Fibroblast of lung (primary cell): ENCODE data around the gene CASP10. TPM values are rescaled to one million over a fixed set of nuclear protein-coding genes. Genes with fewer than 3 reads are reported as not detected.

Experiments
- DNase-seq, 2 donors: peaks; one replicate each; pipeline versions ENCODE4 v3.0.0 to v3.0.0-alpha.2; 2010; ENCODE audit warnings: low read depth in 2 of 2
- H2AFZ ChIP-seq: 2 replicates; pipeline ENCODE4 v1.5.1; 2012; ENCODE audit warnings: low read length, control low read depth, inconsistent platforms
- H3K27ac ChIP-seq: 2 replicates; pipeline ENCODE4 v1.5.1; 2011; ENCODE audit warnings: low read length, control low read depth; ENCODE audit not compliant: insufficient read depth
- H3K27me3 ChIP-seq: 2 replicates; pipeline ENCODE4 v1.5.1; 2011; ENCODE audit warnings: mild to moderate bottlenecking, low read length; ENCODE audit not compliant: control insufficient read depth, insufficient read depth
- H3K36me3 ChIP-seq: 2 replicates; pipeline ENCODE4 v1.5.1; 2011; ENCODE audit warnings: low read length; ENCODE audit not compliant: control insufficient read depth, insufficient read depth
- H3K4me1 ChIP-seq: 2 replicates; pipeline ENCODE4 v1.5.1; 2011; ENCODE audit warnings: low read length; ENCODE audit not compliant: control insufficient read depth, insufficient read depth; ENCODE audit errors: extremely low read depth
- H3K4me2 ChIP-seq: 2 replicates; pipeline ENCODE4 v1.5.1; 2011; ENCODE audit warnings: low read length, control low read depth; ENCODE audit not compliant: insufficient read depth; ENCODE audit errors: extremely low read depth
- H3K4me3 ChIP-seq, 4 experiments: fragments of 200-600 bp in 1 of 4; sonication (generic) in 1 of 4; replicated peaks in 1 of 4; 2 replicates each; pipeline ENCODE4 v1.5.1; 2011 to 2016; ENCODE audit warnings: low read length in 4 of 4, low read depth in 3 of 4, mild to moderate bottlenecking in 3 of 4, control low read depth in 2 of 4, inconsistent platforms in 1 of 4, mixed read lengths in 1 of 4; ENCODE audit not compliant: insufficient read depth in 1 of 4; ENCODE audit errors: control extremely low read depth in 1 of 4
- H3K79me2 ChIP-seq: 2 replicates; pipeline ENCODE4 v1.5.1; 2012; ENCODE audit warnings: mild to moderate bottlenecking, low read length, inconsistent platforms; ENCODE audit not compliant: control insufficient read depth, insufficient read depth
- H3K9ac ChIP-seq: 2 replicates; pipeline ENCODE4 v1.5.1; 2011; ENCODE audit warnings: mild to moderate bottlenecking, low read length, control low read depth; ENCODE audit not compliant: insufficient read depth
- H3K9me3 ChIP-seq: 2 replicates; pipeline ENCODE4 v1.5.1; 2012; ENCODE audit warnings: low read depth, low read length; ENCODE audit not compliant: control insufficient read depth, insufficient read depth
- H4K20me1 ChIP-seq: 2 replicates; pipeline ENCODE4 v1.5.1; 2011; ENCODE audit warnings: low read length; ENCODE audit not compliant: control insufficient read depth, insufficient read depth; ENCODE audit errors: extremely low read depth
- EZH2 ChIP-seq: IDR thresholded peaks from 2 replicates; pipeline ENCODE4 v1.5.1; 2012; ENCODE audit warnings: low read length, control low read depth, mild to moderate bottlenecking; ENCODE audit errors: missing control alignments
- polyA plus RNA-seq, 2 donors: library from polyadenylated mRNA; depleted of rRNA in 1 of 2; stranded (reverse) in 1 of 2; unstranded in 1 of 2; fragments of >200 nt; gene quantifications; 2 replicates each; pipeline ENCODE4 v1.2.1, GENCODE V29; 2011 to 2012; ENCODE audit warnings: missing spikeins in 1 of 2
- total RNA-seq: library from RNA; depleted of rRNA; stranded (reverse); fragments of >200 nt; gene quantifications from 2 replicates; pipeline ENCODE4 v1.2.1, GENCODE V29; 2014
- TF ChIP-seq, protein P1 (sequence below), 2 donors: IDR thresholded peaks in 1 of 2; conservative IDR thresholded peaks in 1 of 2; 1 replicate in 1 of 2; 2 replicates in 1 of 2; pipeline ENCODE4 v1.5.1; 2011 to 2012; ENCODE audit warnings: low read length in 2 of 2, control low read depth in 1 of 2, inconsistent platforms in 1 of 2, low read depth in 1 of 2, mild to moderate bottlenecking in 1 of 2

Gene CASP10
- total and polyA plus RNA-seq, 2 donors (not counting 1 experiment from before 2014, with no cell fraction given) = 5.5 to 8.1 TPM

DNA sequence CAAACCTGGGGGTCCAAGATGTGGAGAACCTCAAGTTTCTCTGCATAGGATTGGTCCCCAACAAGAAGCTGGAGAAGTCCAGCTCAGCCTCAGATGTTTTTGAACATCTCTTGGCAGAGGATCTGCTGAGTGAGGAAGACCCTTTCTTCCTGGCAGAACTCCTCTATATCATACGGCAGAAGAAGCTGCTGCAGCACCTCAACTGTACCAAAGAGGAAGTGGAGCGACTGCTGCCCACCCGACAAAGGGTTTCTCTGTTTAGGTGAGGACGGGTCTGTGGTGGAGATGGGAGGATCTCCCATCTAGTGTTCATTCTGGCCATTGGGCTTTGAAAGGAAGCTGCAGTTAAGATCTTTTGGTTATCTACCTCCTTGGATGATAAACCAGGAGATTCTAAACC is 2.9 kb downstream of the CASP10 start:
- no peaks in the 10 kb centered on the region for H3K36me3 ChIP-seq
- no peak overlapping the region for H3K9ac ChIP-seq
- no peak overlapping the region for H3K27ac ChIP-seq
- no peaks in the 10 kb centered on the region for H3K27me3 ChIP-seq
- H3K79me2 ChIP-seq = no peaks in the 10 kb centered on the region
- H3K4me2 ChIP-seq = no peak overlapping the region
- no peaks in the 10 kb centered on the region for H3K9me3 ChIP-seq
- H3K4me1 ChIP-seq = no peaks in the 10 kb centered on the region
- no peak overlapping the region for H2AFZ ChIP-seq
- TF ChIP-seq, protein P1, sequence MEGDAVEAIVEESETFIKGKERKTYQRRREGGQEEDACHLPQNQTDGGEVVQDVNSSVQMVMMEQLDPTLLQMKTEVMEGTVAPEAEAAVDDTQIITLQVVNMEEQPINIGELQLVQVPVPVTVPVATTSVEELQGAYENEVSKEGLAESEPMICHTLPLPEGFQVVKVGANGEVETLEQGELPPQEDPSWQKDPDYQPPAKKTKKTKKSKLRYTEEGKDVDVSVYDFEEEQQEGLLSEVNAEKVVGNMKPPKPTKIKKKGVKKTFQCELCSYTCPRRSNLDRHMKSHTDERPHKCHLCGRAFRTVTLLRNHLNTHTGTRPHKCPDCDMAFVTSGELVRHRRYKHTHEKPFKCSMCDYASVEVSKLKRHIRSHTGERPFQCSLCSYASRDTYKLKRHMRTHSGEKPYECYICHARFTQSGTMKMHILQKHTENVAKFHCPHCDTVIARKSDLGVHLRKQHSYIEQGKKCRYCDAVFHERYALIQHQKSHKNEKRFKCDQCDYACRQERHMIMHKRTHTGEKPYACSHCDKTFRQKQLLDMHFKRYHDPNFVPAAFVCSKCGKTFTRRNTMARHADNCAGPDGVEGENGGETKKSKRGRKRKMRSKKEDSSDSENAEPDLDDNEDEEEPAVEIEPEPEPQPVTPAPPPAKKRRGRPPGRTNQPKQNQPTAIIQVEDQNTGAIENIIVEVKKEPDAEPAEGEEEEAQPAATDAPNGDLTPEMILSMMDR (conservative IDR thresholded peaks at IDR 0.05 in 1 of 2, IDR thresholded peaks at IDR 0.05 in 1 of 2; ENCODE audit: low read depth in 1 of 2, low read length in 2 of 2) = no peak
- TF ChIP-seq EZH2 = no peak
- H3K4me3 ChIP-seq = no peak overlapping the region
- no peaks in the 10 kb centered on the region for H4K20me1 ChIP-seq
- no peak for DNase-seq

DNA sequence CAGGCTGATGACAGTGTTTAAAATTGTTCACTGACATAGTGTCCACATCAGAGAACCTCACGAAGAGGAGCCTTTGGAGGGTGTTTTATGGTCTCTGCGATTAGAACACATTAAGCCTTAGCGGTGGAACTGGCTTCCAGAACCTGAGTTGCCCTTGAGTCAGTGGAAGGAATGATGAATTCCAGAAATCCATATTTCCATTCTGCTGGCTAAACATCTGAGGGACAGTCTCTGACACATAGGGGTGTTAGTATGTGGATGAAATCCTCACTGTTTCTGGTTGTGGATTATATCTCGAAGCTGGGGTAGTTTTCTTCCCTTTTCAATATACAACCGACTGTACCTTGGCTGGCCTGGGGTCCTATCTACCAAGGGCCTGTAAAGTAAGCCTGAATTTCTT is 4.0 kb downstream of the CASP10 start:
- no peak for DNase-seq
- H3K4me1 ChIP-seq = no peaks in the 10 kb centered on the region
- TF ChIP-seq EZH2 = no peak
- TF ChIP-seq, protein P1 (conservative IDR thresholded peaks at IDR 0.05 in 1 of 2, IDR thresholded peaks at IDR 0.05 in 1 of 2; ENCODE audit: low read depth in 1 of 2, low read length in 2 of 2) = no peak
- H4K20me1 ChIP-seq = no peaks in the 10 kb centered on the region
- no peaks in the 10 kb centered on the region for H3K9me3 ChIP-seq
- H3K4me2 ChIP-seq = no peak overlapping the region
- no peak overlapping the region for H3K4me3 ChIP-seq
- H3K36me3 ChIP-seq = no peaks in the 10 kb centered on the region
- H3K27me3 ChIP-seq = no peaks in the 10 kb centered on the region
- H3K9ac ChIP-seq = no peak overlapping the region
- no peak overlapping the region for H2AFZ ChIP-seq
- H3K27ac ChIP-seq = no peak overlapping the region
- H3K79me2 ChIP-seq = no peaks in the 10 kb centered on the region

DNA sequence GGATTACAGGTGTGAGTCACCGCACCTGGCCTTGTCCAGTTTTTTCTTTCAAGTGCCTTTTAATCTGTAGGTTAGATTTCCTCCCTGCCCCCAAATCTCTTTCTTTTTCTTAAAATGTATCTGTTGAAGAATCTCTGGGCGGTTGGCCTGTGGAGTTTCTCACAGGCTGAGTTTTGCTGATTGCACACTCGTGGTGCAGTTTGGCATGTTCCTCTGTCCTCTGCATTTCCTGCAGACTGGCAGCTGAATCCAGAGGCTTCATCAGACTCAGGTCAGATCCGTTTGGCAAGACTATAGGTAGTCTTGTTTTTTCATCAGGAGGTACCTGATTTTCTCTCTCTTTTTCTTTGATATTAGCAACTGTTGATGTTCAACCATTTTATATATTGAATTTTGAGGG is 5.5 kb downstream of the CASP10 start:
- Histone ChIP-seq H3K4me3 (no peak overlapping the region), H3K4me2 (no peak overlapping the region), H3K79me2 (no peaks in the 10 kb centered on the region), H2AFZ (no peak overlapping the region), H3K27ac (no peak overlapping the region), H3K9ac (no peak overlapping the region), H3K27me3 (no peaks in the 10 kb centered on the region), H4K20me1 (no peaks in the 10 kb centered on the region), H3K4me1 (no peaks in the 10 kb centered on the region), H3K9me3 (no peaks in the 10 kb centered on the region), H3K36me3 (no peaks in the 10 kb centered on the region)
- DNase-seq = no peak
- TF ChIP-seq, protein P1 (conservative IDR thresholded peaks at IDR 0.05 in 1 of 2, IDR thresholded peaks at IDR 0.05 in 1 of 2; ENCODE audit: low read depth in 1 of 2, low read length in 2 of 2) = no peak
- TF ChIP-seq EZH2 = no peak
